ENCODE data around the gene RAB6A.

- TF ChIP-seq CTCF (conservative IDR thresholded peaks at IDR 0.05) (no peak), EZH2 (IDR thresholded peaks at IDR 0.05; ENCODE audit: low read depth) (no peak)
Measured at GRCh38 chr11:73783483-73784020, 22.7 kb upstream of the RAB6A start.
